NCI-H1105 treated with DMSO at 0.1 percent for 48 hours (cell line): ENCODE measurements around the gene SLIT1.

Source experiments
- DNase-seq: peaks from one replicate; lab custom pipeline; 2025; lab: John Stamatoyannopoulos, UW

SLIT1 gene

DNA sequence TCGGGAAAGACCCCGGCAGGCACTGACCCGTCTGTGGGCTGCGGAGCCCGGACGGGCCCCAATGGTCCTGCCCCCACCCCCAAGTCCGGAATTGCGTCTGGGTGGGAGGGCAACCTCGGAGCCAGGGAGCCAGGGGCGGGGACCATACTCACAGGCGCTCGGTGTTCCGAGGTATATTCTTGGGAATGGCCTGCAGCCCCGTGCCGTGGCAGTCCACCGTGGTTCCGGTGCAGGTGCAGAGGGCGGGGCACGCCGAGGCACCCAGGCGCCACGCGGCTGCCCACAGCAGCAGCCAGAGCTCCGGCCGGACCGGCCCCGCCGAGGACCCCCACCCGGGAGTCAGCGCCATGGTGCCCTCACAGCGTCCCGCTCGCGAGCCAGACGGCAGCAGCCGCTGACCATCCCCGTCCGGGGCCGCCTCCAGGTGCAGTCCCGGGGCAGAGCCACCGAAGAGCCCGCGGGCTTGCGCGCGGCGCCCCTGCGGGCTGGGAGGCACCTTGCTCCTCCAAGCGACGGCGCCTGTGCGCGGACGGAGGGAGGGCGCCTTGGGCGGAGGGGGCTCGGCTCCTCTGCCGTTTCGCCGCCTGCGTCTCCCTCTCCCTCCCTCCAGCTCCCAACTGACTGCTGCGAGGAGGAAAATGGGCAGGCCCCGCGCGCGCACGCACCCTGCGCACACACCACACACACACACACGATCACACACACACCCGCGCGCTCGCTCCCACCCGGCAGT, at the start of gene SLIT1:
Gene SLIT1, minus strand, starts transcription at position 634 of the 733 bp plus-strand sequence. Its CDS starts 285 bp downstream, at position 349.
- DNase-seq: peak; percentile 65

DNA sequence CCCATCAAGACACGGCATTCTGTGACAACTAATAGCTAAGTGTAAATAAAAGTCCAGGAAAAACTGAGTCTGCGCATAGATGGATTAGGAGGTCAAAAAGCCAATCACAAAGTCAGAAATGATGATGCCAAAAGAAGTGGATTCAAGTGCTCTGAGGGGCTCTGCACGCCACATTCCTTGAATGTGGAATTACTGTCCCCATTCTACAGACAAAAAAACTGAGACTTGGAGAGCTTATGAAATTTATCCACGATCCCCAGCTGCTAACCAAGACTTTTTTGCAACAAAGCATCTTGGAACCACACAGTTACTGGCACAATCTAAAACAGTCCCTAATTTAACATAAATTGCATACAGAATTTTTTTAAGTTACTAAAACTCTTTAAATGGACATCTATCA, 49.6 kb upstream of the SLIT1 start:
- DNase-seq: no peak

DNA sequence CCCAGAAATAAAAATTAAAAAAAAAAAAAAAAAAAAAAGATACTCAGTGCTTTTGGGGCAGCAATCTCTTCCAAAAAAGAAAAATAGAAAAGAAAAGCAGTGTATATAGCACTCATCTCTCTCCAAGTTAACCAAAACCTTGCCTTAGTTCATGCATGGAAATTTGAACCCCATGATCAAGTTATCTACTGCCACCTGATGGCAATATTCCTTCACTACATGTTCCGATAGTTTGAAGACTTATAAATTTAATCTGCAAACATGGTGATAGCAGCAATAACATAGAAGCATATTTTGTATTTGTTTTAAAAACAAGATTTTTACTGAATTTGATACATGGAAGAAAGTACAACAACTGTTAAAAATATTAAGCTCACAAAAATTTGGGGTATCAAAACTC, 48.6 kb upstream of the SLIT1 start:
- DNase-seq: peak; percentile 10

DNA sequence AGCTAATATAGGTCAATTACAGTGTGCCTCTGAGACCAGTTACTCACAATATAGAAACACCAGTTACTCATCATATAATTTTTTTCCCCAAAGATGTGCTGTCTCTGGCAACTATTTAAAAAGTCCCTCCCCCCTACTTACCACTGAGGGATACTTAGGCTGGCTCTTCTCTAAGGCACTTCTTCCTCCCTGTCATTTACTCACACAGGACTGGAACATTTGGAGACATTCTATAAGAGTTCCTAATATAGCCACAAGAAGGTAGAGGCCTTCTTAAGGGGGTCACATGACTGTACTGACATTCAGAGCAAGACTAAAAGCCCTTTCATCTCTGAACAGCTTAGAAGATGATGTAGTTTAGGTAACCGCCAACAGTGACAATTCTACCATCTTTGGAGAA, 44.4 kb upstream of the SLIT1 start:
- no peak for DNase-seq

DNA sequence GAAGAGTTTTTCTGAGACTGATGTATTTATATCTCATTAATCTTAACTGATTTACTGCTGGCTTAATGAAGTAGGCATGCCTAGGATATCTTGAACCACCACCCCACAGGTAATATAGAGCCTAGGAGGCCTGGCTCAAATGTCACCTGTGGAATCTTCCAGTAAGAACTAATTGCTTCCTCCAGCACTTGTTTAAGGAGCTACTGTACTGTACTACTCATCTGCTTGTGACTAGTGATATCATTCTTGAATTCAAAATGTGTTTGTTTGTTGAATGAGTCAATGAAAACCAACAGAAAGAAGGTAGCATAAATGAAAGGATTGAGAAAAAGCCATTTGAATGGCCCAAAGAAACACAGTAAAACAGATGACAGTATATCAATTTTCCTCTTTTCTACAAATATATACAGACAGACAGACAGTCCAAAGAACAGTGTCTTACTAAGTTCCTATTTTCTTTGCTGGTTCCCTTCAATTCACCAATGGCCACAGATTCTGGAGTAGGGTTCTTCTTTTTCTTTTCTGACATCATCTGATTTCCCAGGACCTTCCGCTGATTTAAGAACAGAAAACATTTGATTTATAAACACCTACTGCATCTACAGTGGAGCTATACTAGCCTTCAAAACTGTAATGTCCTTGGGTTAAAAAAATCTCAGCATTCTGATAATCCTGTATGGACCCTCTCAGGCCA, 43.7 kb upstream of the SLIT1 start:
- no peak for DNase-seq

GRCh38 chr10:97228775-97229157, 43.0 kb upstream of the SLIT1 start:
- no peak for DNase-seq

DNA sequence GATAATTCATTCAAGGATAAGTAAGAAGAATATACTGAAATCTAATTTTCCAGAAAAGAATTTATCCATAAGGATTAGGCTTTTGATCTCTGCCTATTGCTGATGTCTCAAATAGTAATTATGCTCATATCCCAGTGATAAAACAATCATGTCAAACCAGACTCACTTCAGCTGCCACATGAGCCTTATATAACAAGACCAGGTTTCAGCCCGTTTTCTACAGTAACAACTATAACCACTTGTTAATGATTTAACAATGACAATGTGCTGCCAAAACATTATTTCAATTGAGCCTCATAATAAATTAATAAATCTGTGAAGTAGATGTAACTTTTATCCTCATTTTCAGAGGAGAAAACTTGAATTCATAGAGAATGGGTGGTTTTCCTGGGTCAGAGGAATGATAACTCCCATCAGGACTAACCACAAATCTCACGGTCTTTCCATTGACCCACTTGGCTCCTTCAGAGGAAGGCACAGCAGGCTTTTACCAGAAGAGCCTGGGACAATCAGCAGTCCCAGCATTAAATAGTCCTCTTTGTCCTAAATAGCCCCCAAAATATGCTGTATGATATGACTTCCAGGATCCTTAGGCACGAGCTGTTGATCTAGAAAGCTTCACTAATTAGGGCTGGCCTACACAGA, 42.5 kb upstream of the SLIT1 start:
- DNase-seq: no peak

DNA sequence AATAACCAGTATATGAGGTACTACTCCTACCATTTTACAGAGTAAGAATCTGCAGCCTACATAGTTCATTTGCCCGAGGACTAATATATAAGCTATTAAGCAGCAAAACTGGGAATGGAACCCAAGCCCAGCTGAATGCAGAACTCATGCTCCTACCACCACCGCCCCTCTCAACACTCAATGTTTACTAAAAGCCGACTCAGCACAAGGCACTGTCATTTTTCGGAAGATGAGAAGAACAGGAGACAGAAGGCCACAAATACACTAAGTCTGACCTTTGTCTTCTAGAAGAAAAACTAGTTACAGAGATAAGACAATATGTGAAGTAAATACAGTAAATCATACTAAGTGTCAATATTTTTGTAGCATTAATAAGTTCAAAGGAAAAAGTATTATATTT, 40.6 kb upstream of the SLIT1 start:
- no peak for DNase-seq

DNA sequence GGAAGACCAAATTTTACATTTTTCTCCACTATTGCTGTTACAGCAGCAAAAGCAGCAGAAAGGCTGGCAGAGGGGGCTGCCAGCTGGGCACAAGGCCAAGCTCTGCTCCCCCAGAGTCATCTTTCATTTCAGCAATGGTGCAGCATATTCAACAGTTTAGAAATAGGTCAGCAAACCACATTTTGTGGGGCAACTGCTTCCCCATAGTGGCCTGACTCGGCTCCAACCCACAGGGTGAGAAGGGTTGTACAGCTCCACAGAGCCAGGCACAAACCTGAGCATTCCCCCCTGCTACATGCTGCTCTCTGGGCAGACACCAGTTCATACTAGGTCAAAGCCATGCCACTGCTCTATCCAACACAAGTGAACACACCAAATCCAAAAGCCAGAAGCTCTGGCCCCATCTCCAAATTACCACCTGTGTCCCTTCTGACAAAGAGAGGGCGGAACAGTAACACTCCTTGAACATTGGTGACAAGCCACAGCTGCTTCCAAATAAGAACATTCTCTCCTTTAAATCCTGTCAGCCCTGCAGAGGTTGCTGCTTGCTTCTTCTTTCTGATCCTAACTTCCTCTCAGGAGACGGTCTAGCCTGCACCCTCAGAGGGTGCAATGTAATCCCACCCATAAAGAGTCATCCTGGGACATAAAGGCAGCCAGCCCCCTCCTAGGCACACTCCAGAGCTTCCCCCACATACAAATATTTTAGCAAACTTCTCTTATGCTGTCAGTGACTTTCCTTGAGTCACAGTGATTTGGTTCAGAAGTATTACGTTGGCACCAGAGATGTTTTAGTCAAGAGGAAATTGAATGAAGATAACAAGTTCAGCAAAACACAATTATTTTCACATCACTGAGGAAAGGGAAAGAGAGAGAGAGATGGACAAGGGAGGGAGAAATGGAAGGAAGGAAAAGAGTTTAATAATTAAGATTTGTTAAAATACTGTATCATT, 39.0 kb upstream of the SLIT1 start:
- no peak for DNase-seq

DNA sequence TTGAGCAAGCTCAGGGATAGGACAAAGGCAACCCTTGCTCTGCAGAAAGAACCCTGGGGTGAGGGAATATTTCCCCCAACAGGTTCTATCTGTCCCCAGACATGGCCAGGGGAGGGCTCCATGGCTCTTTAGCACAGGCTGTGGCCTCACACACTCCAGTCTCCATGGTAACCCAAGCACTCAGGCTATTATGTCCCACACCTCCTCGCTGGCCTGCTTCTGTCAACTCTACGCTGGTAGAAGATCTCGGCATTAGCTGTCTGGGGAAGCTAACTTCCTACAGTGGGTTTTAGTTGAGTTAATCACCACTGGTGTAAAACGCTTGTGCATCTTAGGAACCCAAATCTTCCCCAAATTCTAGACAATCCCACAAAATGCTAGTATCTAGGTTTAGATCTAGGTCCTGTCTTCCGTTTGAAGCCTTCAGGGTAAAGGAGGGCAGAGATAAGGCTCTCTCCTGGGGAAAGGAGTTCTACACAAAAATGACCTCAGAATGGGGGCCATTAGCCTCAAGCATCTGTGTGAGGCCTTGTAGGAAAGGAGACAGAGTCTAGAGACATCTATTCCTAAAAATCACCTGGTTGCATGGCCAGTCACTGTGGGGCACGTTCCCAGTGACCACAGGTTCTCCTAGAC, 36.7 kb upstream of the SLIT1 start:
- no peak for DNase-seq

DNA sequence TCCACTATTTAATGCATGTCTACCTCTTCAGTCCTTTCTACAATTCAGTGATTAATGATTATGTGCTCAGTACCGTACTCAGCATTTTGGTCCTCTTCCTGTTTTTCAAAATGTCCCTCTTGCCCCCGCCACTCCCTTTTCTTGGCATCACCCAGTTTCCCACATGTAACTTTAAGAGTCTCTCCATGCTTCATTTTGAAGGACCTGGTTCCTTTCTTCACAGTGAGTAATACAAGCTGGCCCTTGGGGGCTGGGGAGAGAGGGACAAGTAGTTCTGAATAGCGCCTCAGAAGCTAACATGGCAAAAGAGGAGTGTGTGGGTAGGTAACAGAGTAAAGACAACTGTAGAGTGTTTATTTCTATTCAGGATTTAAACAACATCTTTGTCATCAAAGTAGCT, 34.6 kb upstream of the SLIT1 start:
- DNase-seq: no peak

- no peak for DNase-seq
These were observed 31.5 kb upstream of the SLIT1 start for GRCh38 chr10:97217299-97217698.

GRCh38 chr10:97215619-97216260, 30.0 kb upstream of the SLIT1 start:
- no peak for DNase-seq

- no peak for DNase-seq
These were observed 27.7 kb upstream of the SLIT1 start for GRCh38 chr10:97213431-97213830.

DNA sequence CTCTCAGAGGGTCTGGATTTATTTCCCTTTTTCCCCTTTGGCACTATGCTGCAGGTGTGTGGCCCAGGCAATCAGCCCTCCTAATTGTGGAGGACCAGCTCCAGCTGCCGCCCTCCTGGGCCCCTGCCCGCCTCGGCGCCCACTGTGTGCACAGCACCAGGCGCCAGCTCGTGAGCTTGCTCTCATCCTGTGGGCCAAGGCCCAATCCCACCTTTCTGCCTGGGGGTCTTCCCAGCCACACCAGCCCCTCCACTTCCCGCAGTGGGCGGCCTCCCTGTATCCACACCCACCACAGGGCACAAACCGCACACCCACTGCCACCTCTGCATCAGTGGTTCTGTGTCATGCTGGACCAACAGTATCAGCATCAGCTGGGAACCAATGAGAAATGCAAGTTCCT, 25.5 kb upstream of the SLIT1 start:
- no peak for DNase-seq

DNA sequence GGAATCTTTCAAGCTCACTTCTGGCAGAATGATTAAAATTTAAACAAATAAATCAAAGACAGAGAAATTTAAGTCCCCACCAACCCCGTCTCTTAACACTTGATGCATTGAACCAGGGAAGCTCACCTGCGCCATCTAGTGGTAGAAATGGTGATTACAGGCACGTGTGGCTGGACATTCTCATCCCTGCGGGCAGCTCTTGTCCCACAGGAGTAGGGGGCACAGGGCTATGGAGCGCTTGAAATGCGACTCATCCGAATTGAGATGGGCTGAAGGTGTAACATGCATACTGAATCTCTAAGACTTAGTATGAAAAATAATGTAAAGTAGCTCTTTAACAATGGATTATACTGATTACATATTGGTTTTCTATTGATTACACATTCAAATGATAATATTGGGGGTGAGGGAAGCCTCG, 24.8 kb upstream of the SLIT1 start:
- peak; percentile 51 for DNase-seq

- DNase-seq: no peak
These were observed 22.1 kb upstream of the SLIT1 start for GRCh38 chr10:97207756-97208346.

GRCh38 chr10:97207131-97207530, 21.4 kb upstream of the SLIT1 start:
- no peak for DNase-seq

GRCh38 chr10:97204826-97205679, 19.3 kb upstream of the SLIT1 start:
- no peak for DNase-seq

GRCh38 chr10:97203220-97203619, 17.5 kb upstream of the SLIT1 start:
- no peak for DNase-seq
